NCI-H748 (cell line): ENCODE results near the gene PDE11A.

Source experiments
- DNase-seq: peaks from one replicate; lab custom pipeline; 2025; ENCODE audit not compliant: unreplicated experiment; lab: John Stamatoyannopoulos, UW

PDE11A gene

DNA sequence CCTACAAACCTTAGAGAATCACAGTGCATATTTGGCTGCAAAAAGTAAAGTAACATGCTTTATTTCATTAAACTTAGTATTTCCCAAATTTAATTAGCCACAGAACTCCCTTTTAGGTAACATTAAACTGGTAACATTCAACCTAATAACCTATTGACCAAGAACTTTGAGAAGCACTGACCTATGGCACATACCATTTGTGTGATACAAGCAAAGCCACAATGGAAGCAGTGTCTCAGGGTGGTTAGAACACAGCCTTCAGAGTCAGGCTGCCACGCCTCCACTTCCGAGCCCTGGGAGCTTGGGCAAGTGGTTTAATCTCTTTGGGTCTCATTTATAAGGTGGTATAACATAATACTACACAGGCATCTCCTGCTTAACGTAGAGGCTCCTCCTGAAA is 301.4 kb downstream of the PDE11A start:
- DNase-seq, result no peak

- no peak for DNase-seq
Measured at GRCh38 chr2:177767768-177768167, 304.8 kb downstream of the PDE11A start.

DNA sequence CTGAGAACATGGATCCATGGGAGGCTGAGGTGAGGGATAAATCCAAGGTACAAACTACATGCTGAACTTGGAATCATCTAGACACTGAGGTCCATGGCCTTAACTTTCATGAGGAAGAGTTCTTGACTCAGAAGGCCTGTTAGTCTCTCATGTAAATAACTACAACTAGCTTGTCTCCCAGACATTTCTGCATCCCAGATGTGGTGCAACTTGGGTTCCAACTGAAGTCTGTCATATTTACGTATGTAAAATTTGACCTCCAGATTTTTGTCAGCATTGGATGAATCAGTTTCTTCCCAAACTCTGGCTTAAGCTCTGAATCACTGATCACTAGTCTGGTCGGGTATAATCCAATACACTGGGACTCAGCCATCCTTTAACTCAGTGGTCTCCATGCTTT is 306.9 kb downstream of the PDE11A start:
- DNase-seq, result no peak

- peak; percentile 86 for DNase-seq
Measured at GRCh38 chr2:177763531-177764265, 308.9 kb downstream of the PDE11A start.

DNA sequence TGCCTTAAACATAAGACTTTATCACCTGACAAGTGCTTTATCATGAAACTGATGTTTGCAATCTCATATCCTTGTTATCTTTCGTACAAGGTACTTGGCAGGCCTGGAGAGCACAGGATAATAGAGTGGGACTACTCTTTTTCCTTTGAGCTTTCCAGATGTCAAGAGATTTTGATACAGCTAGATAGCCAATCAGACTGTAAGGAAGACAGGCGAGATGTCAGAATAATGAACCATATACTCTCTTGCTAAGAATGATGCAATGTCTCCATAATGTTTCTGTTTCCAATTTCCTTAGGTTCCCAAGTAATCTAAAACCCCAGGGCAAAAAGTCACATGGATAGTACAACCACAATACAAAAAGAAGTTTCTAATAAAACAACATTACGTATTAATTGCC is 313.1 kb downstream of the PDE11A start:
- DNase-seq, result no peak

GRCh38 chr2:177758591-177759371 is 313.8 kb downstream of the PDE11A start:
- peak; percentile 46 for DNase-seq

- no peak for DNase-seq
Measured at GRCh38 chr2:177756336-177756735, 316.2 kb downstream of the PDE11A start.

DNA sequence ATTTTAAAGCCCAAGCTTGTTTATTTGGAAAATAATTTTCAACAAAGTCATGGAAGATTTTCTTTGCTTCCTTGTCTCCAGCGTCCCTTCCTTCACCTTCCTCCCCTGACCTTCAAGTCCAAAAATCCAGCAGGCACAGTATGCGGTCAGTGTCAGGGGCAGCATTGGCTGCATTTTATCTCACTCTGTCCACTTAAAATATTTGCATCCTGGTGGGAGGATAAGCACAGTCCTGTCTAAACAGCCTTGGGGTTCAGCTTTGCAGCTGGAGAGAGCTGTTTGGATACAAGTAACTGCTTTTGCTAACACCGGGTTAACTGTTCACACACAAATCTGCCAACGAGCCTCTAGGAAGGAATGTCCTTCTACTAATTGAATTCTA is 318.1 kb downstream of the PDE11A start:
- no peak for DNase-seq

DNA sequence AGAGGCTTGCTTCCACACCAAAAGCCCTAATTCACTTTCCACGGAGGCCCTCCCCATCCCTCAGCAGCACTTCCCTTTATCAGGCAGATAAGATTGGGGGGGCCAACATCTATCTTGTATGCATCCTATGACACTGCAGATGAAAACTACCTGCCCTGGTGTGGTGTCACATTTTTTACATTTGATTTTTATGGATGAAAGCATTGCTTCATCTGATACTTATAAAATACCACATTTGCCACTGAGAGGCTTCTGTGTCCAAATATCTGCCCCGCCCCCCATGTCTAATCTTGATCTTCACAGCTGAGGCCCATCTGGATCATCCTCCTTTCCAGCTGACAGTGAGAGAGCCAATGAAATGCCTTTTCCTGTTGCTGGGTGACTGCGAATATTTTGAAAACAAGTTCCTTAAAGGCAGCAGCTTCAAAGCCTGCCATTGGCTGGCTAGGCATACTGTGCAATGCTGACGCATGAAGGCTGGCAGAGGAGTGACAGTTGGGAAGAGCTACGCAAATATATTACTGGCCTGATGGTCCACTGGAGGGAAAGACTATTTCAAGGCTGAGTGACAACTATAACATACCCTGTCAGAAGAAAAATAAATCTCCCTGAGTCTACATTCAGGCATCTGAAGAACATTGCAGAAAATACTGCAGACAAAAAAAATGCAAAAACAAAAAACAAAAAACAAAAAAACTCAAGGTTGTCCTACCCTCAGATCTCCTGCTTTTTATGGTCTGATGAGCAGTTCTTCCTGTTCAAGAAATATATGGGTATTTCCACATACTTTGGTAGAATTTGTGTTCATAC is 318.7 kb downstream of the PDE11A start:
- peak; percentile 72 for DNase-seq

DNA sequence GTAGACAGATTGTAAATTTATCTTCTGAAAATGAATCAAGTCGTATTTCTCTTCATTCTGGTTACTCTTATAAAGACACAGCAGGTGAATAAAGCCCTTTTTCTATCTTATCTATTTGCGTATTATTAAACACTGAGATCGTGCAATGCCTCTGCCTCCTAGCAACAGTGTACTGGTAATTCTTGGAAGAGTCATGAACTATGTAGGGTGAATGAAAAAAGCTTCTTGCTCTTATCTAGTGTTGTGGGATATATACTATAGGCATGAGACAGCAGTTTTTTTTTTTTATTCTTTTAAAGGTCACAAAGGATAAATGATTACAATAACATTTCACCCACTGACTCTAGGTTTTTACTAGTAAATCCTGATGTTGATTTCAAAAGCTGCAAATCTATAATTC is 324.2 kb downstream of the PDE11A start:
- DNase-seq, result no peak

- DNase-seq, result no peak
Measured at GRCh38 chr2:177747384-177747783, 325.2 kb downstream of the PDE11A start.

GRCh38 chr2:177746358-177746757 is 326.2 kb downstream of the PDE11A start:
- no peak for DNase-seq

- DNase-seq, result no peak
Measured at GRCh38 chr2:177745531-177745930, 327.0 kb downstream of the PDE11A start.

DNA sequence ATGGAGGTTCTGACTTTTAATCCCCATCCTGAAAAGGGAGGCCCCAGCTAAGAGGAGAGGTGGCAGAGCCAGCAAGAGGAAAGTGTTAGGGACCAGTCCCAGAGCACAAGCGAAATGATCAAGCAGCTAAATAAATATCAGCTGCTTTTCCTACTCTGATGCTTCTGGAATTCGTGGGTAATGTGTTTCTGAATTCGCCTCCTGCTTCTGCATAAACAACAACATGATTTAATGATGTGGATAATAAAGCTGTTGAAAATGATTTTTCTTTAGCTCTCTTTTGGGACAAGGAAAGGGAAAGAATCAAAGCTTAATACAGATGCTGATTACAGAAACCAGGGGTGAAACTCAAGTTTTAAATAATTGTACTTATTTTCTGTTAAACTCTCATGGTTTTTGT is 329.7 kb downstream of the PDE11A start:
- DNase-seq, result no peak

- DNase-seq, result no peak
Measured at GRCh38 chr2:177741866-177742265, 330.7 kb downstream of the PDE11A start.

GRCh38 chr2:177740700-177741099 is 331.9 kb downstream of the PDE11A start:
- DNase-seq, result no peak

DNA sequence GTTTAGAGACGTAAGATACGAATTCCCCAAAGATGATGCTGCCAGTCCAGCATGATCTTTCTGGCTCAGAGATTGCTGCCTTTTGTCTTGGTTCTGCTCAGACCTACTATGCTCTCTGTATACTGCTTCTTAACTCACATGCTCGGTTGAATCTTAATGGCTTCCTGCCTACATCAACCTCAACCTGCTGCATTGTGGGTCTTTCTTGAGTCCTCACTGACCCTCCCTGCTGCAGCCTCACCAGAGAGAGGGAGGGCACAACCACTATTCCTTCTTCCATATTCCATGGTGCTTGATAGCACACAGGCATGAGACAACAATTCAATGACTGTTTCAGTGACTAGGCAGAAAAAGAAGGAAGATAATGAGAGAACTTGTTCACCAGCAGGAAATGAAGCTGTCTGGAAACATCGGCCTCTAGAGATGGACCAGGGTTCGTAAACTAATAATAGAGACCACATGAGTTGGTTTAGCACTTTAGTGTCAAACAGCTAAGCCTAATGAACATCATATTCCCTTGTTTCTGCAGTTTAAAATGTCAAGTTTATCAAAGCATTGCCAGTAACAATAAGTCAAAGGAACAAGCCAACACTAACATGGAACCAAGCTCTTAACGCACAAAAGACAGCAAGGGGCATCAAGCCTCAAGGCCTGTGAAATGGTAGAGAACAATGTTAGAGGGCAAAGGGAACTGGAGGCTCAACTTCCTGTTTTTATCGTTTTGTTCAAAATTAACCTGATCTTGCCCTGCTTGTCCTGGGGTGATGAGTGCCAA is 333.9 kb downstream of the PDE11A start:
- no peak for DNase-seq

- DNase-seq, result no peak
Measured at GRCh38 chr2:177735318-177735803, 337.2 kb downstream of the PDE11A start.

GRCh38 chr2:177733322-177733855 is 339.2 kb downstream of the PDE11A start:
- peak; percentile 8 for DNase-seq

DNA sequence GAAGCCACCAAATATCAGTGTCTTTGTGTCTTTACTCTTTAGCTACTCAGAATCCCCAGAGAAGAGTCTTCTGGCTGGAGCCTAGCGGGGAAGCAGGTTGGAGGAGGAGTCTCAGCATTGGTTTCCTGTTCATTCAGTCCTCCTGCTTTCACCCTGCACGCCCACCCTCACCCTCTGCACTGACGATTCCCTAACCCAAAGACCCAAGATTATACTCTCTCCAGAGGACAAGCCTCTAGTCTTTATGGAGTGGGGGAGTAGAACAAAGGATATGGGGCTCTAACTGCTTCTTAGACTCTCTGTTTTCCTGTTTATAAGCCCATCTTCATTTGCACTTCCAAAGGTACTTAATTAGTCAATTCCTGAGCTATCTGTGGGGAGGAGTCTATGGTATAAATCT is 341.2 kb downstream of the PDE11A start:
- no peak for DNase-seq

DNA sequence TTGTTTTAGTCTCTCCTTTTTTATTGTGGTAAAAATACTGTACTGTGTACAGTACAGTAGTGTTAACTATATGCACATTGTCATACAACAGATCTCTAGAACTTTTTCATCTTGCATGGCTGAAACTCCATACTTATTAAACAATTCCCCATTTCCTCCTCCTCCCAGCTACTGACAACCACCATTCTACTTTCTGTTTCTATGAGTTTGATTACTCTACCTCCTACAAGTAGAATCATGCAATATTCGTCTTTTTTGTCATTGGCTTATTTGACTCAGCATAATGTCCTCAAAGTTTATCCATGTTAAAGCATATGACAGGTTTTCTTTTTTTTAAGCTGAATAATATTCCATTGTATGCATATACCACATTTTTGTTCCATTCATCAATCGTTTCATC is 341.8 kb downstream of the PDE11A start:
- no peak for DNase-seq
